GM18502 (cell line): ENCODE measurements around the gene BTBD16.

Experiments used
- ATAC-seq: cut with Tn5 transposase; IDR thresholded peaks from one replicate; pipeline ENCODE4 v1.9.1; 2021; ENCODE audit warnings: mild to moderate bottlenecking; ENCODE audit not compliant: unreplicated experiment, poor library complexity

Gene BTBD16

DNA sequence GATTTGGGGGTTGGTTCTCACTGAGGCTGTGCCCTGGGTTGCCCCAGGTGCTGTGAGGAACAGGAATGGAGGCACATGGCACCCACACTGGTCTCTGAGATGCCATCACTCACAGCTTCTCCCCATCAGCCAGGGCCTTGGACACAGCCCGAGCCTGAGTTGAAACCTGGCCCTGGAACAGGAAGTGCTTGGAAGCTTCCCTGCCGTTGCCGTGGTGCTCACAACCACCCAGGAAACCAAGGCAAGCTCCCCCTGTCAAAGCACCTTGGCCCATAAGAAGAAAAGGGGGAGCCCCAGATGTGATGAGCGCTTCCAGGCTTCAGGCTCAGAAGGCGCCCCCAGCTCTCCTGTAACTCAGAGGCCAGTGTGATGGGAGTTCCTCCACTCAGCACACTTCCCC lies at the start of gene BTBD16:
Gene BTBD16 (plus strand): TSS at position 221 of the 400 bp plus-strand sequence. CDS start 3,786 bp downstream, outside the sequence.
- ATAC-seq, result no peak

- no peak for ATAC-seq
These were observed 49.1 kb upstream of the BTBD16 start for GRCh38 chr10:122221958-122222357.

DNA sequence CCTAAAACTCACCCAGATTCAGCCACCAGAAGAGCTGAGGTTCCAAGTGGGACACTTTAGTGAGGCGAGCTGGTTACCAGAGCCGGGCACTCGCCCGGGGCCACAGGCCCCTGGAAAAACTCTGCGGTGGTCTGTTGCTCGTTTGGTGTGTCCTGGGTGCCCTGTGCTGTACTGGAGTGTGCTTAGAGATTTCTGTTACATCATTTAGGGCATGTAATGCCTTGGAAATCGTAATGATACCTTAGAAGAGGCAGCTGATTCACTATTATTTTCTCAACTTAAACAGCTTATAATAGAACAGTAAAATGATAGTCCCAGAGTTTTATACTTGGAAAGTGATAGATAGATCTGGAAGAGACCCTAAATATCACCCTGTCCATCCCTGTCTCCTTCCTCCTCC lies 48.5 kb upstream of the BTBD16 start:
- no peak for ATAC-seq

- ATAC-seq, result no peak
These were observed 46.9 kb upstream of the BTBD16 start for GRCh38 chr10:122224159-122224558.

GRCh38 chr10:122225330-122225729 lies 45.8 kb upstream of the BTBD16 start:
- no peak for ATAC-seq

GRCh38 chr10:122227754-122228153 lies 43.3 kb upstream of the BTBD16 start:
- no peak for ATAC-seq

DNA sequence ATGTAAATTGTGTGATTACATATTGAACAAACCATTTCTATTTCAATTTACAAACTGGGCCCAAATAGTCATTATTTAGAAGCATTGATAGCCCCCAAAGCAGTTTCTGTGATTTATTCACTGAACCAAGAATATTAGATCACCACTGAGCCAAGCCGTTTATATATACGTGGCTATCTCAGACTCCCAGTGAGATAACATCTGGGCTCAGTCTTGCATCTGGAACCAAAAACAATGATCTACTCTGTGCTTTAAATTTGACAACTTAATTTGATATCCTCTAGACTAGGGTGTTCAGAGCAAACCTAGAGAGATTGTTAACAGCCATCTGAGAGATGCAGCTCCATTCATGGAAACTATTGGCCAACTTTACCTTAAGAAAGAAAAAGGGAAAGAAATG lies 41.4 kb upstream of the BTBD16 start:
- no peak for ATAC-seq

DNA sequence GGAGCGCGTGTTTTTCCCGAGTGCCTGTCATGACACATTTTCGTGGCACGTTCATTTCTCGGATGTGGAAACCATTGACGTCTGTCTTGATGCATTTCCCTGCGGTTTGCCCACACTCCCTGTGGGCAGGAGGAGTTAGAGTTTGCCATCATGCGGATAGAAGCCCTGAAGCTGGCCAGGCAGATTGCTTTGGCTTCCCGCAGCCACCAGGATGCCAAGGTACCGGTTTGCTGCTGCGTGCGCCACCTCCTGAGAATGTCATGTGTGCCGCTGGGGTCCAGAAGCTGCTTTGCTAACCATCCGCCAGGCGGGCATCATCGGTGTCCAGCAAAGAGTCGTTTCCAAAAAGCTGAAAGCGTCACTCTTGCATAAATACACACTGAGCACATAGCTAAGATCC lies 40.9 kb upstream of the BTBD16 start:
- no peak for ATAC-seq

DNA sequence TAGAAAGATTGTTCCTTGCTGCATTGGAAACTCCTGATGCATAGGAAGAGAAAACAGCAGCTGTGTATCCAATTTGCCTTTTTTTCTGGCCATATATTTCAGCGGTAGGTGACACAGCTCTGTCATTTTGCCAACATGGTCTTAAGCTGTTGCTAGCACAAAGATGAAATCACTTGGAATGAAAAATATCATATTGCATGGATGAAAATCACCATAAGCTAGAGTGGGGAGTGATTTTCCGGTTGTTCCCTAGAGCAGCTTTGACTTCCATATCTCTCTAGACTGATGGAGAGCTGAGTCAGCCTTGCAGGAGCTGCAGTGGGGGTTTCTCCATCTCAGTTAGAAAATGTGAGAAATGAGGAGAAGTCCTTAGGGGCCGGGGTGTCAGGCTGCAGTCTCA lies 38.3 kb upstream of the BTBD16 start:
- no peak for ATAC-seq

- no peak for ATAC-seq
These were observed 37.2 kb upstream of the BTBD16 start for GRCh38 chr10:122233857-122234348.

DNA sequence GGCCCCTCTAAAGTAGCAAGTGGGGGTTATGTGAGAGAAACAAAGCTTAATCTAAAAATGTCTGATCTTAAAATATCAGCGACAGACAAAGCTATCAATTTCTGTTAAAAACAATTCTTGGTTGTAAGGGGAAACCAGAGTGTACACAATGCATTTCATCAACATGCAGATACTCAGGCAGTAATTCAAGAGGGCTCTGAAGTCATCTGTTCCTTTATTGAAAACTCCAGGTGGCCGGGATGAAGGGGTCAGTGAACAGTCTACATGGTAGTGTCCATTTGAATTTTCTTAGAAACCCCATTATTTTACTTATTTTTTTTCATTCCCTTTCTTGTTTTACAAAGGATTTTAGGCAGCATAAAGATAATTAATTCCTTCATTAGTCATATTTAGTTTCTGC lies 36.7 kb upstream of the BTBD16 start:
- no peak for ATAC-seq

- no peak for ATAC-seq
These were observed 34.3 kb upstream of the BTBD16 start for GRCh38 chr10:122236690-122237306.

DNA sequence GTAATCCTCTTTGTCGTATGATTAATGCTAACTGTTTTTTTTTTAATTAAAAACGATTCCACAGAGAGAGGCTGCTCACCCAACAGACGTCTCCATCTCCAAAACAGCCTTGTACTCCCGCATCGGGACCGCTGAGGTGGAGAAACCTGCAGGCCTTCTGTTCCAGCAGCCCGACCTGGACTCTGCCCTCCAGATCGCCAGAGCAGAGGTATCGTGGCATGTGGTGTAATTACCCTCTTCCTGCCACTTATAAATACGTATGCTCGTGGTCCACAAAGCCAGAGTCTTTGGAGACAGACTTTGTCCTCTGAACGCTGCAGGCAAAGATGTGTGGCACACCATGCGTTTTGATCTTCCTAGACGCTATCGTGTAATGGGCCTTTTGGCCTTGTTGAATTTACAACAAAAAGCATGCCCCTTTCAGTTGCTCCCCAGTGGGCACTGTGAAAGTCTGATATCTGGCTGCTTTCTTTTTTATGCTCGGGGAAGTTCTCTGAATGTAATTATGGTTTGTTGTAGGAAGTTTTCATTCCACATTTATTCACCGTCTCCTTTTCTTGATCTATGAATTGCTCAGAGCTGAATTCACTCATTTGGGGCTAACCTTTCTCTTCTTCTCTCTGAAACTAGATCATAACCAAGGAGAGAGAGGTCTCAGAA lies 33.6 kb upstream of the BTBD16 start:
- no peak for ATAC-seq

DNA sequence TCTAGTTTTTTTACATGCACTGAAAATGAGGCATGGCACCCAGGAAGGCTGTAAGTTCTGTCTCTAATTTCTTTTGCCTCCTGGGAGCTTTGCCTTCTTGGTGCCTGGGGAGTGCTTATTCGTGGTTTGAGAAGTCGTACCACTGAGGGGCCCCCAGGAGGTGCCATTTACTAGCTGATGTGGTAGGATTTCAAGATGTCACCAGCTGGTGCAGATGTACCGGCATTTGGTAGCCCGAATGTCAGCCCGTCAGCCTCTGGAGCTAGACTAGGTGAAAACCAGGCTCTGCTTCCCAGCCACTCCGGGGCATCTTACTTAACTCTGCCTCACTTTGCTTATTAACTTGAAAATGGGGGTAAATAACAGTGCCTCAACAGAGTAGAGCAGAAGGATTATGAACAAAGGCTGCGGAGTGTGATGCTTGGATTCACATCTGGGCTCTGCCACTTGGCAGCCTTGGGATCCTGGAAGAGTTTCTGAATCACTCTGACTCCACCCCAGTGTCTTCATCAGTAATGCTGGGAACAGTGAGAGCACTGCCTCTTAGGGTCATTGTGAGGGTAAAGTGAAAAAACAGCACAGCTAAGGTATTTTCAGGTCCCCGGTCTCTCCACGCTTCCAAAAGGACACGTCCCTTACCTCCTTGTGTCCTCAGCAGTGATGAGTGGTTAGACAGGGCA lies 31.4 kb upstream of the BTBD16 start:
- no peak for ATAC-seq

GRCh38 chr10:122240401-122240800 lies 30.7 kb upstream of the BTBD16 start:
- no peak for ATAC-seq

DNA sequence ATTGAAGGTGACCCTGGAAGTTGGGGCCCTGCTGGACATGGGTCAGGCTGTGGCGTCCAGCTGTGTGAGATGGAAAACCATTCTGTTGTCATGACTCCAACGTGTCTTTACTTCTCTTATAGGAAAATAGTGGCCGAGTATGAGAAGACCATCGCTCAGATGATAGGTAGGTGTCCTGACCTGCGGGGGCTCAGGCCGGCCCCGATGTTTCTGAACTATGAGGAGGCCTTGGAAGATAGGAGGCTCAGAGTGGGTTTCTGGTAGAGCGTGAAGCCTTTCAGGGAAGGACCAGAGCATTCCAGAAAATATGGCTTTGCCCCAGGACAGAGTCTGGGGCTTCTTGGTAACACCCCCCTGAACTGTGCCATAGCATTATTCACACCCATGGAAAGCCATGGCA lies 29.3 kb upstream of the BTBD16 start:
- ATAC-seq, result no peak

GRCh38 chr10:122243550-122243949 lies 27.5 kb upstream of the BTBD16 start:
- no peak for ATAC-seq

- no peak for ATAC-seq
These were observed 26.8 kb upstream of the BTBD16 start for GRCh38 chr10:122244001-122244975.

DNA sequence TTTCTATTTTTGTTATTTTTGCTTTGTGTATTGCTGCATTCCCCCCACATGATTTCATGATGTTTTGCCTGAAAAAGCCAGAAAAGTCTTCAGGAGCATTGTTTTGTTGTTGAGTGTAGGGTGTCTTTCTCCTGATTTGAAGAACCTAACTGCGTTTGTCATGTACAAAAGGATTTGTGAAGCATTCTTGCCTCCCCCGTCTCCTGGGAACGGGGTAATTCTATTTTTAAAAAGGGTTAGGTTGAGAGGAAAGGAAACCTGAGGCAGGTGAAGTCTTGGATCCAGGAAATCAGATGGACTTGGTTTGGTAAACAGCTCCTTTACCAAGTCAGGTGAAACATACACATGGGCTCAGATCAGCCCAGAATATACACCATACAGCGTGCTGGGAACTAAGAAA lies 26.0 kb upstream of the BTBD16 start:
- no peak for ATAC-seq

DNA sequence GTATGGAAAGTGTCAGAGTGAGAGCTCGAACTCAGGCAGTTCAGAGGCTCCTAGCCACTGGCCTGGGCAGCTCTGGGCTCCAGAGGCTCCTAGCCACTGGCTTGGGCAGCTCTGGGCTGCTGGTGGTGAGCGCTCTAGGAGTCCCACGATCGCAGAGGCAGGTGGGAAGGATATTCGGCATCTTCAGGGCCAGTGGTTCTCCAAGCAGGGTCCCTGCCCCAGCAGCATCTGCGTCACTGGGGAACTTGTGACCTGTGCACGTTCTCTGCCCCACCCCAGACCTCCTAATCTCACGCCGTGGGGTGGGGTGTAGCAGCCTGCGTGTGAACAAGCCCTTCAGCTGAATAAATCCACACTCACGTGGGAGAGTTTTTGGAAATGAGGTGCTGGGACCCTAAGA lies 25.2 kb upstream of the BTBD16 start:
- no peak for ATAC-seq
